Measurements from ENCODE around the gene KRTAP20-2.

- no peak for TF ChIP-seq CTCF (IDR thresholded peaks at IDR 0.05)
- no peak for TF ChIP-seq POLR2A (IDR thresholded peaks at IDR 0.05)
These were observed 38.1 kb downstream of the KRTAP20-2 start for GRCh38 chr21:30672985-30673650.
